Liver (tissue), 9 donors: ENCODE results near the gene DPYD. TPM values are rescaled to one million over a fixed set of nuclear protein-coding genes. Genes with fewer than 3 reads are reported as not detected.

Experiments used
- DNase-seq: peaks from one replicate; pipeline ENCODE4 v3.0.0-alpha.2; 2017; ENCODE audit warnings: low spot score
- H3K27ac ChIP-seq, 2 donors: one replicate each; pipeline ENCODE4 v1.7.0; 2013; ENCODE audit warnings: inconsistent platforms in 2 of 2, low read length in 2 of 2, control low read depth in 1 of 2, low read depth in 1 of 2, mild to moderate bottlenecking in 1 of 2
- H3K27me3 ChIP-seq, 4 donors: one replicate each; pipeline versions ENCODE4 v1.6.1 to v1.7.0; 2013; ENCODE audit warnings: low read length in 3 of 4, inconsistent platforms in 1 of 4, mild to moderate bottlenecking in 1 of 4, moderate library complexity in 1 of 4; ENCODE audit not compliant: control insufficient read depth in 4 of 4, insufficient read depth in 4 of 4
- H3K36me3 ChIP-seq, 4 donors: one replicate each; pipeline versions ENCODE4 v1.6.1 to v1.7.0; 2013; ENCODE audit warnings: low read length in 3 of 4, mild to moderate bottlenecking in 3 of 4, low read depth in 1 of 4, moderate library complexity in 1 of 4; ENCODE audit not compliant: control insufficient read depth in 4 of 4, insufficient read depth in 3 of 4
- H3K4me1 ChIP-seq, 4 donors: one replicate each; pipeline versions ENCODE4 v1.6.1 to v1.7.0; 2013; ENCODE audit warnings: low read length in 3 of 4, mild to moderate bottlenecking in 3 of 4, moderate library complexity in 1 of 4; ENCODE audit not compliant: control insufficient read depth in 4 of 4, insufficient read depth in 4 of 4
- H3K4me3 ChIP-seq, 3 donors: one replicate each; pipeline versions ENCODE4 v1.6.1 to v1.7.0; 2013; ENCODE audit warnings: low read length in 3 of 3, control low read depth in 1 of 3, low read depth in 1 of 3, mild to moderate bottlenecking in 1 of 3
- H3K9ac ChIP-seq, 2 donors: one replicate each; pipeline ENCODE4 v1.7.0; 2013; ENCODE audit warnings: low read length in 2 of 2, mild to moderate bottlenecking in 2 of 2, moderate library complexity in 2 of 2, control low read depth in 1 of 2, low read depth in 1 of 2
- H3K9me3 ChIP-seq, 4 donors: one replicate each; pipeline versions ENCODE4 v1.6.1 to v1.7.0; 2013; ENCODE audit warnings: low read length in 3 of 4; ENCODE audit not compliant: control insufficient read depth in 4 of 4
- EGR1 ChIP-seq, 2 donors: IDR thresholded peaks; 2 replicates each; pipeline ENCODE4 v1.6.1; 2016 to 2018; ENCODE audit warnings: antibody characterized with exemption in 2 of 2, low read depth in 2 of 2
- FOXA1 ChIP-seq: IDR thresholded peaks from 2 replicates; pipeline ENCODE4 v1.6.1; 2016; ENCODE audit warnings: antibody characterized with exemption
- FOXA2 ChIP-seq: IDR thresholded peaks from 2 replicates; pipeline ENCODE4 v1.6.1; 2016; ENCODE audit warnings: antibody characterized with exemption
- GABPA ChIP-seq, 2 donors: IDR thresholded peaks in 1 of 2; conservative IDR thresholded peaks in 1 of 2; 2 replicates each; pipeline ENCODE4 v1.6.1; 2016; ENCODE audit warnings: antibody characterized with exemption in 2 of 2, mild to moderate bottlenecking in 1 of 2, moderate library complexity in 1 of 2
- HNF4A ChIP-seq, 2 donors: conservative IDR thresholded peaks; 2 replicates each; pipeline ENCODE4 v1.6.1; 2016; ENCODE audit warnings: antibody characterized with exemption in 2 of 2, mild to moderate bottlenecking in 2 of 2
- HNF4G ChIP-seq: IDR thresholded peaks from 2 replicates; pipeline ENCODE4 v1.6.1; 2016; ENCODE audit warnings: antibody characterized with exemption
- JUND ChIP-seq, 2 donors: IDR thresholded peaks; 2 replicates each; pipeline ENCODE4 v1.6.1; 2016; ENCODE audit warnings: antibody characterized with exemption in 2 of 2
- MAX ChIP-seq: IDR thresholded peaks from 2 replicates; pipeline ENCODE4 v1.6.1; 2016; ENCODE audit warnings: antibody characterized with exemption
- NR2F2 ChIP-seq: IDR thresholded peaks from 2 replicates; pipeline ENCODE4 v1.6.1; 2016; ENCODE audit warnings: antibody characterized with exemption
- RAD21 ChIP-seq, 2 donors: IDR thresholded peaks; 2 replicates each; pipeline ENCODE4 v1.6.1; 2016; ENCODE audit warnings: antibody characterized with exemption in 2 of 2, mild to moderate bottlenecking in 2 of 2
- REST ChIP-seq: IDR thresholded peaks from 2 replicates; pipeline ENCODE4 v1.6.1; 2016; ENCODE audit warnings: antibody characterized with exemption, mild to moderate bottlenecking
- RXRA ChIP-seq, 2 donors: IDR thresholded peaks; 2 replicates each; pipeline ENCODE4 v1.6.1; 2017 to 2018; ENCODE audit warnings: antibody characterized with exemption in 2 of 2, mild to moderate bottlenecking in 1 of 2
- SP1 ChIP-seq: IDR thresholded peaks from 2 replicates; pipeline ENCODE4 v1.6.1; 2018; ENCODE audit warnings: antibody characterized with exemption, mild to moderate bottlenecking
- TAF1 ChIP-seq: conservative IDR thresholded peaks from 2 replicates; pipeline ENCODE4 v1.6.1; 2016; ENCODE audit warnings: antibody characterized with exemption, mild to moderate bottlenecking
- YY1 ChIP-seq: IDR thresholded peaks from 2 replicates; pipeline ENCODE4 v1.6.1; 2016; ENCODE audit warnings: antibody characterized with exemption, mild to moderate bottlenecking
- ZBTB33 ChIP-seq: IDR thresholded peaks from 2 replicates; pipeline ENCODE4 v1.6.1; 2016; ENCODE audit warnings: antibody characterized with exemption
- WGBS: extraction: QIAGEN DNeasy Blood & Tissue Kit; methylation state at CpG from one replicate; pipeline ENCODE4 v1.1.7; 2013; 5-methylcytosine and 5-hydroxymethylcytosine counted together
- polyA plus RNA-seq, 2 donors: library from polyadenylated mRNA; stranded (reverse) in 1 of 2; unstranded in 1 of 2; fragments of 200-250 nt in 1 of 2; fragments of >200 nt in 1 of 2; fragmentation: Nextera tagmentation in 1 of 2; extraction: Ambion mirVana in 1 of 2; gene quantifications; one replicate each; pipeline versions ENCODE4 v1.2.1 to v1.2.3, GENCODE V29; 2013 to 2015
- total RNA-seq, 2 donors: library from RNA; depleted of rRNA; stranded (reverse); fragments of >200 nt; gene quantifications; one replicate each; pipeline ENCODE4 v1.2.3, GENCODE V29; 2014
- TF ChIP-seq, protein P1 (sequence below): IDR thresholded peaks from 2 replicates; pipeline ENCODE4 v1.6.1; 2016; ENCODE audit warnings: antibody characterized with exemption
- TF ChIP-seq, protein P2 (sequence below): fragments of 150-350 bp; IDR thresholded peaks from 2 replicates; pipeline ENCODE4 v1.5.1; 2017; ENCODE audit warnings: improper control_type of control experiment, low read depth, low read length; ENCODE audit not compliant: missing input control
- donor health status: healthy.
- donor health status: healthy.
- donor health status: healthy.
- donor health status: healthy.
- donor health status: healthy.

Gene DPYD
- total and polyA plus RNA-seq, 4 donors = 16.2 to 142 (median 47.0) TPM

GRCh38 chr1:97934491-97934890 is 13.7 kb upstream of the DPYD start:
- no peak for DNase-seq
- Histone ChIP-seq H3K36me3 (no peaks in the 10 kb centered on the region), H3K4me1 (peaks cover 0 to 12% (median 10%) of the 10 kb centered on the region in 4 donors), H3K27me3 (no peaks in the 10 kb centered on the region), H3K4me3 (no peak overlapping the region), H3K27ac (no peak overlapping the region), H3K9ac (no peak overlapping the region), H3K9me3 (no peaks in the 10 kb centered on the region)
- TF ChIP-seq NR2F2 (no peak), SP1 (no peak), GABPA (IDR thresholded peaks at IDR 0.05 in 1 of 2, conservative IDR thresholded peaks at IDR 0.05 in 1 of 2) (no peak)
- WGBS = 93% methylated on average over 6 of the region's 6 CpGs

DNA sequence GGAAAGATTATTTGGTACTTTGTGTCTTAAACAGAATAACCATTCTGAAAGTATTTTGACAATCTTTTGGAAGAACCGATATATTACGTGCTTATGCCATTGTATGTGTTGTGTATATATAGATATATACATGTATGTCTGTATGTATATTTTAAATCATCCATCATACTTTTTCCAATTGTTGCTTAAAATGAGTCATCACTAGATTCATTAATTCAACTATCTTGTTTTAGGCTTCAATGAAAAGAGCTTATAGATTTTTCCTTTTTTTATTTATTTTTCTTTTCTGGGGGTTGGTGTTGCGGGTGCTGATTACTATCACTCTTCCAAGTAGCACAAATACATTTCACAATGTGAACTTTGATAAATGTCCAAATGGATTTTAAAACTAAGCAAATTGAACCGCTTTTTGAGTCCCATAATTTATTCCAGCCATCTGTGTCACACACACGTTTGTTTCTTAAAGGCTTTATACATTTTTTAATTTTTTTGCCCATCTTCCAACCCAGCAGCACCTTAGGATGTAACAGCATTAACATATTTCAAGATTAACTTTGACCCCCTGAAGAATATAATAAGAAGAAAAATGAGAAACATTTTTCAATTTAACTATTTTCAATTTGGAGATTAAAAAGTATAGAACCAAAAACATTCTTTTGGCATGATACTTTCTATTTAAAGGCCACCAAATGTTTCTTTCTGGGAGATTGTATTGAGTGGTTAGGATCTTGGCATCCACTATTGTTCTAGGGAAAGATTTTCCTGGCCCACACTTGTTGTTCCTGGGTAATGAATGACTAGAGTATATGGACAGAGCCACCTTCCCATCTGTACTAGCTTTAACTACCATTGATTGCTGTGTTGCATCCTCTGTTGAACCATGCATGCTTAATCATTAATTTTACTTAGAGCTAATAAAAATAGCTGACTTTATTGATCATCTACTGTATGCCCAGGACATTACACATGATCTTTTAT is 9.3 kb upstream of the DPYD start:
- Histone ChIP-seq H3K9ac (peak overlapping the region in 1 of 2 donors; percentile 23), H3K4me1 (peaks cover 0 to 15% (median 13%) of the 10 kb centered on the region in 4 donors), H3K27me3 (no peaks in the 10 kb centered on the region), H3K4me3 (peak overlapping the region in 1 of 3 donors; percentile 15), H3K36me3 (no peaks in the 10 kb centered on the region), H3K27ac (peak overlapping the region; percentile 52 to 65), H3K9me3 (no peaks in the 10 kb centered on the region)
- DNase-seq = no peak
- WGBS = 41% methylated on average over 5 of the region's 5 CpGs
- TF ChIP-seq SP1 (peak; percentile 75), RXRA (IDR thresholded peaks at IDR 0.05) (peak; percentile 51 to 57), EGR1 (IDR thresholded peaks at IDR 0.05; ENCODE audit: low read depth in 2 of 2) (peak in 1 of 2 donors; percentile 61), HNF4G (peak; percentile 47), NR2F2 (no peak), FOXA2 (peak; percentile 63), JUND (IDR thresholded peaks at IDR 0.05) (peak; percentile 74 to 86), HNF4A (conservative IDR thresholded peaks at IDR 0.05) (peak; percentile 87 to 88), REST (peak; percentile 42), GABPA (IDR thresholded peaks at IDR 0.05 in 1 of 2, conservative IDR thresholded peaks at IDR 0.05 in 1 of 2) (peak in 1 of 2 donors; percentile 16), YY1 (peak; percentile 48), TAF1 (peak; percentile 86), MAX (peak; percentile 18), ZBTB33 (no peak), RAD21 (IDR thresholded peaks at IDR 0.05) (peak in 1 of 2 donors; percentile 42), FOXA1 (peak; percentile 45)
- TF ChIP-seq, protein P1, sequence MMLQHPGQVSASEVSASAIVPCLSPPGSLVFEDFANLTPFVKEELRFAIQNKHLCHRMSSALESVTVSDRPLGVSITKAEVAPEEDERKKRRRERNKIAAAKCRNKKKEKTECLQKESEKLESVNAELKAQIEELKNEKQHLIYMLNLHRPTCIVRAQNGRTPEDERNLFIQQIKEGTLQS = peak; percentile 69
- TF ChIP-seq, protein P2, sequence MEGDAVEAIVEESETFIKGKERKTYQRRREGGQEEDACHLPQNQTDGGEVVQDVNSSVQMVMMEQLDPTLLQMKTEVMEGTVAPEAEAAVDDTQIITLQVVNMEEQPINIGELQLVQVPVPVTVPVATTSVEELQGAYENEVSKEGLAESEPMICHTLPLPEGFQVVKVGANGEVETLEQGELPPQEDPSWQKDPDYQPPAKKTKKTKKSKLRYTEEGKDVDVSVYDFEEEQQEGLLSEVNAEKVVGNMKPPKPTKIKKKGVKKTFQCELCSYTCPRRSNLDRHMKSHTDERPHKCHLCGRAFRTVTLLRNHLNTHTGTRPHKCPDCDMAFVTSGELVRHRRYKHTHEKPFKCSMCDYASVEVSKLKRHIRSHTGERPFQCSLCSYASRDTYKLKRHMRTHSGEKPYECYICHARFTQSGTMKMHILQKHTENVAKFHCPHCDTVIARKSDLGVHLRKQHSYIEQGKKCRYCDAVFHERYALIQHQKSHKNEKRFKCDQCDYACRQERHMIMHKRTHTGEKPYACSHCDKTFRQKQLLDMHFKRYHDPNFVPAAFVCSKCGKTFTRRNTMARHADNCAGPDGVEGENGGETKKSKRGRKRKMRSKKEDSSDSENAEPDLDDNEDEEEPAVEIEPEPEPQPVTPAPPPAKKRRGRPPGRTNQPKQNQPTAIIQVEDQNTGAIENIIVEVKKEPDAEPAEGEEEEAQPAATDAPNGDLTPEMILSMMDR = no peak
